Nephron progenitor cell (in vitro differentiated cells): ENCODE data around the gene P2RY8.
"Not testable (repeated sequence)": the region's sequence is repeated elsewhere in the genome, so short reads cannot be mapped to it uniquely, and the experiment has no call there.

Experiments used
- DNase-seq: peaks from one replicate; pipeline ENCODE4 v3.0.0; 2021
- H3K27ac Mint-ChIP-seq: 2 replicates; pipeline ENCODE4 v1.8.0; 2021; ENCODE audit warnings: mild to moderate bottlenecking, moderate library complexity, mixed read lengths
- H3K27me3 Mint-ChIP-seq: 2 replicates; pipeline ENCODE4 v1.8.0; 2021; ENCODE audit warnings: mild to moderate bottlenecking, low read depth, mixed read lengths; ENCODE audit not compliant: poor library complexity
- H3K36me3 Mint-ChIP-seq: 2 replicates; pipeline ENCODE4 v1.8.0; 2021; ENCODE audit warnings: low read depth, mixed read lengths
- H3K4me1 Mint-ChIP-seq: 2 replicates; pipeline ENCODE4 v1.8.0; 2021; ENCODE audit warnings: mixed read lengths
- H3K4me3 Mint-ChIP-seq: 2 replicates; pipeline ENCODE4 v1.8.0; 2021; ENCODE audit warnings: mild to moderate bottlenecking, moderate library complexity, mixed read lengths
- H3K9me3 Mint-ChIP-seq: 2 replicates; pipeline ENCODE4 v1.8.0; 2021; ENCODE audit warnings: mild to moderate bottlenecking, moderate library complexity, mixed read lengths
- TF ChIP-seq, protein P1 (sequence below): fragments of 200-600 bp; sonication (generic); IDR thresholded peaks from 2 replicates; pipeline ENCODE4 v1.5.0; 2021; ENCODE audit warnings: antibody characterized with exemption

P2RY8 gene

DNA sequence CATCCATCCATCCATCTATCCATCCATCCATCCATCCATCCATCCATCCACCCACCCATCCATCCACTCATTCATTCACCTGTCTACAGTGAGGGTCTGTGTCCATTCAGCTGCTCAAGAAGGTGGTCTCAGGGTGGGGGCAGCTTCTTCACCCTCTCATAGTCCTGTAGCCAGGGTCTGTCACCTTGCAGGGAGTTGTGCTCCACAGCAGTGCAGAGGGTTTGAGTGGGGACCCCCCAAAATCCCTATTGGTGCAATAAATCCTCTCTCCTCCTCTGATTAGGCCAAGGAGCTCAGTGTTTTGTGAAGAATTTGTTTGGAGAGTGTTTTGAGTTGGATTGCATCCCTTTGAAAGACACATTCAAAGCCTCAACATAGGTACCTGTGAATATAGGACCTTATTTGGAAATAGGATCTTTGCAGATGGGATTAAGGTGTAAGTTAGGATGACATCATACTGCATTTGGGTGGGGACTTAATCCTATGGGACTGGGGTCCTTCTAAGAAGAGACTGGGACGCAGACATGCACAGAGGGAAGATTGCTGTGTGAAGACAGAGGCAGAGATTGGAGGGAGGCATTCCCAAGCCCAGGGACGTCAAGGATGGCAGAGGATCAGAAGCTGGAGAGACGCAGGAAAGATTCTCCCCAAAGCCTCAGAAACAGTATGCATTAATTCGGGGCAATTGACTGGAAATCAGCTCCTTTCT lies 12.0 kb downstream of the P2RY8 start:
- TF ChIP-seq, protein P1, sequence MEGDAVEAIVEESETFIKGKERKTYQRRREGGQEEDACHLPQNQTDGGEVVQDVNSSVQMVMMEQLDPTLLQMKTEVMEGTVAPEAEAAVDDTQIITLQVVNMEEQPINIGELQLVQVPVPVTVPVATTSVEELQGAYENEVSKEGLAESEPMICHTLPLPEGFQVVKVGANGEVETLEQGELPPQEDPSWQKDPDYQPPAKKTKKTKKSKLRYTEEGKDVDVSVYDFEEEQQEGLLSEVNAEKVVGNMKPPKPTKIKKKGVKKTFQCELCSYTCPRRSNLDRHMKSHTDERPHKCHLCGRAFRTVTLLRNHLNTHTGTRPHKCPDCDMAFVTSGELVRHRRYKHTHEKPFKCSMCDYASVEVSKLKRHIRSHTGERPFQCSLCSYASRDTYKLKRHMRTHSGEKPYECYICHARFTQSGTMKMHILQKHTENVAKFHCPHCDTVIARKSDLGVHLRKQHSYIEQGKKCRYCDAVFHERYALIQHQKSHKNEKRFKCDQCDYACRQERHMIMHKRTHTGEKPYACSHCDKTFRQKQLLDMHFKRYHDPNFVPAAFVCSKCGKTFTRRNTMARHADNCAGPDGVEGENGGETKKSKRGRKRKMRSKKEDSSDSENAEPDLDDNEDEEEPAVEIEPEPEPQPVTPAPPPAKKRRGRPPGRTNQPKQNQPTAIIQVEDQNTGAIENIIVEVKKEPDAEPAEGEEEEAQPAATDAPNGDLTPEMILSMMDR = no peak
- DNase-seq = no peak
- H3K4me3 Mint-ChIP-seq = no peak overlapping the region
- H3K27me3 Mint-ChIP-seq = peaks cover 9% of the 10 kb centered on the region
- H3K36me3 Mint-ChIP-seq = no peaks in the 10 kb centered on the region
- H3K4me1 Mint-ChIP-seq = no peaks in the 10 kb centered on the region
- no peak overlapping the region for H3K27ac Mint-ChIP-seq
- peaks cover 9% of the 10 kb centered on the region for H3K9me3 Mint-ChIP-seq

DNA sequence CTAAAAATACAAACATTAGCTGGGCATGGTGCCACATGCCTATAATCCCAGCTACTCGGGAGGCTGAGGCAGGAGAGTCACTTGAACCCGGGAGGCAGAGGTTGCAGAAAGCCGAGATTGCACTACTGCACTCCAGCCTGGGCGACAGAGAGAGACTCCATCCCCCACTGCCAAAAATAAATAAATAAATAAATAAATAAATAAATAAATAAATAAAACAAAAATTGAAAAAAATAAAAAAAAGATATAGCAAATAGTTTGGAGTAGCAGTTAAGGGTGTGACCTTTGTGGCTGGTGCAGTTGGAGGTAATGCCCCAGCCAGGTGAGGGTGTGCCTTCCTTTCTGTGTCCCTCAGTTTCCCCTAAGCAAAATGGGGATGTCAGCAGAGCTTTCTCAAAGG lies 14.1 kb downstream of the P2RY8 start:
- H3K4me1 Mint-ChIP-seq, H3K27ac Mint-ChIP-seq, H3K36me3 Mint-ChIP-seq, H3K4me3 Mint-ChIP-seq, DNase-seq: not testable (repeated sequence)
- peaks cover 24% of the 10 kb centered on the region for H3K9me3 Mint-ChIP-seq
- H3K27me3 Mint-ChIP-seq = peaks cover 15% of the 10 kb centered on the region

DNA sequence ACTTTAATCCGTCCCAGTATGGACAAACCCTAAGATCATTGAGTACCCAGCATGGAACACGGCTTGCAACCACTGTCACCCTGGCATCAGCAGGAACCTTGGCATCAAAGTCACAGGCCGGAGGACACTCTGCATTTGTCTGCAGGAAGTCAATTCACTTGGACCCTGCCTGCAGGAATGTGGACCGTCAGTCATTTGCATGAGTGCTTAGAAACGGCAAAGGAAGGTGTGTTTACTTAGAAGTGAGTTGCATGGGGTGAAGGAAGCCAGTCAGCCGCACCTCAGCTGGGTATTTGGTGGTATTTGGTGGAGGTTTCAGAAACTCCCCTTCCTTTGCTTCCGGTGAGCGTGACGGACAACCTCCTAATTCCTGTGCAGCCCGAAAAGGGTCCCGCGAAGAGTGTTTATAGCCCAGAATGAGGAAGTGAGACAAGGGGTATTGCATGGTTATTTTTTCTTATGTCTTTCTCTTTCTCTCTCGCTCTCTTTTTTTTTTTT lies 15.5 kb downstream of the P2RY8 start:
- Mint-ChIP-seq H3K4me1 (no peaks in the 10 kb centered on the region), H3K27ac (no peak overlapping the region), H3K27me3 (peaks cover 24% of the 10 kb centered on the region), H3K4me3 (no peak overlapping the region), H3K9me3 (peaks cover 24% of the 10 kb centered on the region), H3K36me3 (no peaks in the 10 kb centered on the region)
- TF ChIP-seq, protein P1 = no peak
- DNase-seq = no peak

DNA sequence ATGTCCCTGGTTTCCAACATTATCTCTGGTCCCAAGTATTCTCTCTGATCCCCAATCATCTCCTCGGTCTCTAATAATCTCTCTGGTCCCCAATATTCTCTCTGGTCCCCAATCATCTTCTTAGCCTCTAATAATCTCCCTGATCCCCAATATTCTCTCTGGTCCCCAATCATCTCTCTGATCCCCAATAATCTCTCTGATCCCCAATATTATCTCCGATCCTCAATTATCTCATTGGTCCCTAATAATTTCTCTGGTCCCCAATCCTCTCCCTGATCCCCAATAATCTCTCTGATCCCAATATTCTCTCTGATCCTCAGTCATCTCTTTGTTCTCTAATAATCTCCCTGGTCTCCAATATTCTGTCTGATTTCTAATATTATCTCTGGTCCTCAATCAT lies 16.6 kb downstream of the P2RY8 start:
- TF ChIP-seq, protein P1 = no peak
- Mint-ChIP-seq H3K27me3 (peaks cover 32% of the 10 kb centered on the region), H3K27ac (no peak overlapping the region), H3K36me3 (no peaks in the 10 kb centered on the region), H3K4me3 (no peak overlapping the region), H3K4me1 (no peaks in the 10 kb centered on the region), H3K9me3 (peaks cover 24% of the 10 kb centered on the region)
- DNase-seq = no peak

DNA sequence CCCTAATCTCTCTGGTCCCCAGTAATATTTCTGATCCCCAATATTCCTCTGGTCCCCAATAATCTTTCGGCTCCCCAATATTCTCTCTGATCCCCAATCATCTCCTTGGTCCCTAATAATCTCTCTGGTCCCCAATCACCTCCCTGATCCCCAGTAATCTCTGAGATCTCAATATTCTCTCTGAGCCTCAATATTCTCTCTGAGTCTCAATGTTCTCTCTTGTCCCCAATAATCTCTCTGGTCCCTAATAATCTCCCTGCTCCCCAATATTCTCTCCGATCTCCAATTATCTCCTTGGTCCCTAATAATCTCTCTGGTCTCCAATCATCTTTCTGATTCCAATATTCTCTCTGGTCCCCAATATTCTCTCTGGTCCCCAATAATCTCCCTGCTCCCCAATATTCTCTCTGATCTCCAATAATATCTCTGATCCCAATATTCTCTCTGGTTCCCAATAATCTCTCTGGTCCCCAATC lies 17.9 kb downstream of the P2RY8 start:
- Mint-ChIP-seq H3K4me1 (no peaks in the 10 kb centered on the region), H3K27me3 (peaks cover 40% of the 10 kb centered on the region), H3K27ac (no peak overlapping the region), H3K4me3 (no peak overlapping the region), H3K9me3 (peaks cover 24% of the 10 kb centered on the region), H3K36me3 (no peaks in the 10 kb centered on the region)
- no peak for DNase-seq
- TF ChIP-seq, protein P1 = no peak

DNA sequence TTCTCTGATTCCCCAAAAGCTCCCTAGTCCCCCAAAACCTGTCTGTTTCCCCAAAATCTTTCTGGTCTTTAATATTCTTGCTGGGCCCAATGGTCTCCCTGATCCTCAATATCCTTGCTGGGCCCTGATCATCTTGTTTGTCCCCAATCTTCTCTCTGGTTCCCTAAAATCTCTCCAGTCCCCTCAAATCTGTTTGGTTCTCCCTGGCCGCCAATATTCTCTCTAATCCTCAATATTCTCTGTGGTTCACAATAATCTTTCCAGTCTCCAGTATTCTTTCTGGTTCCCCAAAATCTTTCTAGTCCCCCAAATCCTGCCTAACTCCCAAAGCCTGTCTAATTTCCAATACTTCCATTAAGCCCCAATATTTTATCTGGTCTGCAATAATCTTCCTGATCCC lies 18.5 kb downstream of the P2RY8 start:
- DNase-seq = no peak
- Mint-ChIP-seq H3K9me3 (peaks cover 28% of the 10 kb centered on the region), H3K27ac (no peak overlapping the region), H3K27me3 (peaks cover 46% of the 10 kb centered on the region), H3K4me1 (no peaks in the 10 kb centered on the region), H3K36me3 (no peaks in the 10 kb centered on the region), H3K4me3 (no peak overlapping the region)
- TF ChIP-seq, protein P1 = no peak
